GM19025 (cell line): Measurements from ENCODE around the gene ATF6B.
"Not testable (repeated sequence)": the region's sequence is repeated elsewhere in the genome, so short reads cannot be mapped to it uniquely, and the experiment has no call there.

Source experiments
- ATAC-seq: cut with Tn5 transposase; IDR thresholded peaks from one replicate; pipeline ENCODE4 v1.9.1; 2021; ENCODE audit warnings: mild to moderate bottlenecking, low read depth, moderate library complexity; ENCODE audit not compliant: unreplicated experiment

ATF6B gene

DNA sequence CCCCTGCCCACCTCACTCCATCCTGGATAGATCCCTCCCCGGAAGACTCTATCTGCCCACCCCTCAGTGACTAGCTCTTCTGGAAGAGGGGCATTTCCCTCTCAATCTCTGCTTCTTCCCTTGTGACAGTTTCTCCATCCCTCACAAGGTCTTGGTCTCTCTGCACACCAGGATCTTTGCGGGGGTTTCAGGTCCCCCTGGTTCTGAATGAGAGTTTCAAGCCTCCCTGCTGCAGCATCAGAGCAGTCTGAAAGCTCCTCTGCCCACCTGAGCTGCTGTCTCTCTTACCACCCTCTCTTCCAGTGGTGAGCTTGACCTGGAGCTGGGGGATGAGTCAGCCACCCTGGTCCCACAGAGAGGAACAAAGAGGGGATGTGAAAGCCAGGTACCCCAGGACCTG lies 43.3 kb downstream of the ATF6B start:
- no peak for ATAC-seq

DNA sequence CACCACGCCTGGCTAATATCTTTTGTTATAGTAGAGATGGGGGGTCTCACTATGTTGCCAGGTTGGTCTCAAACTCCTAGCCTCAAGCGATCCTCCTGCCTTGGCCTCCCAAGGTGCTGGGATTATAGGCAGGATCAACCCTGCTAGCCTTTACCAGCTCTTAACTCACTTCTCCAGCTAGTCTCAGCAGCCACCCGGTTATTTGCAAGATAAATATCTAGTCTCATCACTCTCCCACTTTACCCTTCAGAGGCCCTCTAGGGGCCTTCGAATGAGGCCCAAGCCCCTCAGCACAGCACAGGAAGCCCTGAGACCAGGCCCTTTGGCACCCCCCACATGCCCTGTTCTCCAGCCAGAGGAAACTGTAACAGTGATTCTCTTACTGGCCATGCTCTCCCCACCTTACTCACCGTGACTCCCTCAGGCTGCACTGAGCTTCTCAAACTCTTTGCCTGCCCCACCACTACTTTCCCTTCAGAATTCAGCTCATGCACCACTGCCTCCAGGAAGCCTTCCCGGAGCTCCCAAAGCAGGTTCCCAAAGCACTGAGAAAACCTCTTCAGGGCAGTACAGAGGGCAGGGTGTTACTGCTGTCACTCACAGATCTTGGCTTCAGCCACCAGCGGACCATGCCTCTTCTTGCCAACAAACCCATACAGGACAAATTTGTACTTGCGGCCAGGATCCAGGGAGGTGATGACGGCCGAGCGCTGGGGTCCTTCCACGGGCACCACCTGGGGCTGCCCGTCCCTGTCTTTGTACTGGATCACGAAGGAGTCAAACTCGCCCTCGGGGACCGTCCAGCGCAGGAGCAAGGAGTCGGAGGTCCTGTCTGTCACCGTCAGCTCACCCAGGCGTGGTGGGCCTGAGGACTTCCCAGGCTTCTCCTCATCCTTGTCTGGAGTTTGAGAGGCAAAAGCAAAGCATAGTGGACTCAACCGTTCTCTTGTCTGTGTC lies 44.0 kb downstream of the ATF6B start:
- ATAC-seq = no peak

DNA sequence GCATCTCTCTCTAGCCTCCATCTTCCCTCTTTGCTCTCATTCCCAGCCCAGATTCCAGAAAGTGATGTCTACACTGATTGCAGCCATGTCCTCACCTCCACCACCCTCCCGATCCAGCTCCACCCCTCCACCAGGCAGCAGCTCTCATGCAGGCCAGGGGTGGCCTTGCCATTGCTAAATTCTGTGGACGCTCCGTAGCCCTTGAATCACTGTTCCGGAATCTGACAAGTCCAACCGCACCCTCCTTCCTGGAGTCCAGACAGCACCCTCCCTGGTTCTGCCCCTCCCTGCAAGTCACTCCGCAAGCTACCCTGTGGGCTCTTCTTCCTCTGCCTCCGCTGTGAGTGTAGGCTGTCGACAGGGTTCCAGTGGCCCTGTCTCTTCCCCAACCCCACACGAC lies 45.1 kb downstream of the ATF6B start:
- no peak for ATAC-seq

DNA sequence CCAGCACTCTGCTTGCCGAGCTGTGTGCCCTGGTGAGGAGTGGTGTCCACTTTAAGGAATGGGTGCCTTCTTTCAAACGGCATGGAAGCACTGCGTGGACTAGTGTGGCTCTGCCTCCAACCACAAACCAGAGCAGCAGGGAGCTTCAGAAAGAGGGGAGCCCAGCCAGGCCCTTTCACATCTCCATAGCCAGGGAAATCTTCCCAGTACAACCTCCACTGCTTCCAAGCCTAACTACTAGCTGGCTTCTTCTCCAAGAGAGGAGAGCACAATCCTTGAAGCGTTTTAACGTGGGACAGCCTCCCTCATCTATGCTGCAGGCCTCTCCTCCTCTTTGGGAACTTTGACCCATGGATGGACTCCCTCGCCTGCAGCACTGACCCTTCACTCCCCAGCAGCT lies 45.6 kb downstream of the ATF6B start:
- ATAC-seq = no peak

DNA sequence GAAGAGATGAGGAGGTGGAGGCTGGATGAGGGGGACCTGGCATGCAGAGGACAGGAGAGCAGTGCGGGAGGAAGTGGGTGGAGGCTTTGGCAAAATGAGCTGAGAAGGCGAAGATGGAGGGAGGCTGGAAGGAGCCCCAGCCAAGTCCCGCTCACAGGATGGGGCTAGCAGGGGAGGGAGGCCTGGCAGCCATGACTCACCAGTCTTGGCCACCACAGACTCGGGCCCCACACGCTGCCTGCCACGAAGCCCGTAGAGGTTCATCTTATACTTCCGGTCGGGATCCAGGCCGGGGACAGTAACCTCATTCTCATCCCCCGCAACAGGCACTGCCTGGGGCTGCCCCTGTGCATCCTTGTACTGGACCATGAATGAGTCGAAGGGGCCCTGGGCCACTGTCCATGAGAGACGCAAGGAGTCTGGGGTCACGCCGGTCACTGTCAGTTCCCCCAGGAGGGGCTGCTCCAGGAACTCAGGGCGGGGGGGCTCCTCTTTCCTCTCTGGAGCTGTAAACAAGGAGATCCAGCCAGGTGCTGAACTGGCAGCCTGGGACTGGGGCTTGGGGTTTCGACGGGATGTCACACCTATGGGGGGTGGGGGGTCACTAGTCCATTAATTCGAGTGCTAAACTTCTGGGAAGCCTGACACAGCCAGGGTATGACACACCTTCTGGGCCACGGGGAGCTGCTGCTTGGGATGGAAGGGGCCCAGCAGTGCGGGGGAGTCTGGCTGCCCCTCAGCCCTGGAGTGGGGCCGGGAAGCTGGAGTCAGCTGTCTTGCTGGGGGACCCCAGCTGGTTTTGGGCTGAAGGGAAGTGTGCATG lies 46.7 kb downstream of the ATF6B start:
- no peak for ATAC-seq

DNA sequence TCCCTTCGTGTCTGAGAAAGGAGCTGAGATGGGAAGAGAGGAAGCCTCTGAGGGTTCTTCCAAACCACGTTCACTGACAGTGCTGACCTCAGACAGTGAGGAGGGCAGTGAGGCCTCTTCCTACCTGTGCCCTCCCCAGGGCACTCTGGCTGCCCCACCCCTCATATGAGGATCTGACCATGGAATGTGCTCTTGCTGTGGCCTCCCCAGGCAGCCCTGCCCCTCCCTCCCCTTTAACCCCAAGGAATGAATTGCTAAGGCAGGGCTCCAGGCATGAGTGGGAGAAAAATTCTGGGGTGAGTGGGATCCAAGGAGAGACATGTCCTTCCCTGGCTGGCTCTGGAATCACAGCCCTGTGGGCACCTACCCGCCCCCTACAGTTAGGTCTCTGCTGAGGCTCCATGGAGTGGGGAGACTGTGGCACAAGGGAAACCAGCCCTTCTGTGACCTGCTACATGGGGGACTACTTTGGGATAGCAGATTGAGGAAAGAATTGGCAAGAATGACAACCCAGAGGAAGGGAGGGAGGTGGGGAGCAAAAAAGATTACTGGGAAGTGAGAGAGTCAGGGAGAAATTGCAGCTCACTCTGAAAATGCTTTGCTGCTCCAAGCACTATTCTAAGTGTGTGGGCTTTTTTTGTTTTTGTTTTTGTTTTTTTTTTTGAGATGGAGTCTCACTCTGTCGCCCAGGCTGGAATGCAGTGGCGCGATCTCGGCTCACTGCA lies 48.3 kb downstream of the ATF6B start:
- no peak for ATAC-seq

DNA sequence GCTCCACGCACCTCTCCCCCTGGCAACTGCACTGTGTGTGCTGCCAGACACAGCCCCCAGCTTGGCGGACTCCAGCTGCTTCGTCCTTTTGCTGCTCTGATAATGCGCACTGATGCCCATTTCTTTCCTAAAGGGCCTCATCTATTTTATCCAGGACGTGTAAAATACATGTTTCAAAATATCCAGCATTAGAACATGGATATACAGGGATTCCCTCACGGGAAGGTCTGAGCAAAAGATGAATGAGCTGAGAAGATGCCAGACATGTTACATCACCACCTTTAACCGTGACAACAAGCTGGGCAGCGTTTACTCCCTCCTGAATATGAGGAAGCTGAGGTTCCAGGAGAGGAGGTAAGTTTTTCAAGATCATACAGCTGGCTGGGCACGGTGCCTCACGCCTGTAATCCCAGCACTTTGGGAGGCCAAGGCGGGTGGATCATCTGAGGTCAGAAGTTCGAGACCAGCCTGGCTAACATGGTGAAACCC lies 51.7 kb downstream of the ATF6B start:
- ATAC-seq = no peak

DNA sequence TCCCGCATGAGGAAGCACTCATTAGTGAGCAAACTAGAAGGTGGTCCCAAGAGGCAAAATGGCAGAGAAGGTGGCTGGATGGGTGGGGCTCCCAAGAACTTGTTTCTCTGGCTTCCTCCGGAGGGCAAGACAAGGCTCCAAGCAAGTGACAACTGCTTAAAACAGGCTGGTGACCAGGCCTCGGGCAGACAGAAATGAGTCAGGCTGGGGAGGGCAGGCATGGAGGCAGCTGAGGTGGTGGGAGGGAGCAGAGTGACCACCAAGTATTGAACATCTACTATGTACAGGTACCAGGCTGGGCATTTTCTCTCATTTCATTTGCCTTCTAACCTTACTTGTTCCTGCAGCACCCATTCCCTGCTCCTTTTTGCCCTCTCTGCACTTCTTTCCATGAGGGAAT lies 52.3 kb downstream of the ATF6B start:
- no peak for ATAC-seq

DNA sequence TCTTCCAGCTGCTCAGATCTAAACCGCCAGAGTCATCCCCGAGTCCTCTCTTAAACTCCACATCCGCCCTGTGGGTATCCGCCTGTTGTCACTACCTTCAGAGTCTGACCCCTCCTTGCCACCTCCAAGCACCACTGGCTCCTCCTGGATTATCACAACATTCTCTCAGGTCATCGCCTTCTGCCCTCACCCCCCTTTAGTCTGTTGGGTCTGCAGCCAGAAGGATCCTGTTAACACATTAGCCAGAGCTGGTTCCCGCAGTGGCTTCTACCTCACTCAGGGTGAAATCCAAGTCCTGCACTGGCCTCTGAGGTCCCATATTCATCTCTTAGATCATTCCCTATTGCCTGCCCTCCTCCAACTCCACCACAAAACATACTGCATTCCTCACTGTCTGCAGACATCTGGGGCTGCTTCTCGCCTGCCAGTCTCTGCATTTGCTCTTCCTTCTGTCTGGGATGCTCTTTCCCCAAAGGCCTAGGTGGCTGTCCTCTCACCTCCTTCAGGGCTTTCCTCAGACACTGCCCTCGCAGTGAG lies 53.0 kb downstream of the ATF6B start:
- no peak for ATAC-seq

DNA sequence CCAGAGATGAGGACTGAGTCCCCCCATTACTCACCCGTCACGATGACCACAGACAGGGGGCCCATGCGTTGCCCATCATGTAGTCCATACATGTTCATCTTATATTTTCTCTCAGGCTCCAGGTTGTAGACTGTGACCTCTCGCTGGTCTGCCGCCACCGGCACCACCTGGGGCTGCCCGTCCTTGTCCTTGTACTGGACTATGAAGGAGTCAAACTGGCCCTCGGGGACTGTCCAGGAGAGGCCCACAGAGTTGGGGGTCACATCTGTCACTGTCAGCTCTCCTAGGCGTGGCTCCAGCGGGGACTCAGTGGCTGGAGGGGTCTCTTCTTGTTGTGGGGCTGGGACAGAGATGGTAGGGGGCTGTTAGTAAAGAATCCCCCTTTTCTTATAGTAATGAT lies 54.4 kb downstream of the ATF6B start:
- ATAC-seq = no peak

DNA sequence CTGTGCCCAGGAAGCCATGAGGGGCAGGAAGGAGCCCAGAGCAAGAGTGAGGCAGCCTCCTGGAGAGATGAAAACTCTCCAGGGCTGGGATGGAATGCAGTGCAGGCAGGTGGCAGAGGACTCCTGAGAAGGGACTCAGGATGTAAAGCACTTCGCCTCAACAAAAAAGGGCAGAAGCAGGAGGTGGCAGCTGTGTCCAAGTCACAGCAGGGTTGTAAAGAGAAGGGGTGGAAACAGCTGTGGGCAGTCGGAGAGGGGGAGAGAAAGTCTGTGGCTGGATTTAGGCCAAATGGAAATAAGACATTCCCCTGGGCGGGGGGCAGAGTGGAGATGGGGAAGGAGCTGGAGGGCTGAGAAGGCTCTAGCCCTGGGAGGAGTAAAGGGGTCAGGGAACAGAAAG lies 54.9 kb downstream of the ATF6B start:
- ATAC-seq = no peak

DNA sequence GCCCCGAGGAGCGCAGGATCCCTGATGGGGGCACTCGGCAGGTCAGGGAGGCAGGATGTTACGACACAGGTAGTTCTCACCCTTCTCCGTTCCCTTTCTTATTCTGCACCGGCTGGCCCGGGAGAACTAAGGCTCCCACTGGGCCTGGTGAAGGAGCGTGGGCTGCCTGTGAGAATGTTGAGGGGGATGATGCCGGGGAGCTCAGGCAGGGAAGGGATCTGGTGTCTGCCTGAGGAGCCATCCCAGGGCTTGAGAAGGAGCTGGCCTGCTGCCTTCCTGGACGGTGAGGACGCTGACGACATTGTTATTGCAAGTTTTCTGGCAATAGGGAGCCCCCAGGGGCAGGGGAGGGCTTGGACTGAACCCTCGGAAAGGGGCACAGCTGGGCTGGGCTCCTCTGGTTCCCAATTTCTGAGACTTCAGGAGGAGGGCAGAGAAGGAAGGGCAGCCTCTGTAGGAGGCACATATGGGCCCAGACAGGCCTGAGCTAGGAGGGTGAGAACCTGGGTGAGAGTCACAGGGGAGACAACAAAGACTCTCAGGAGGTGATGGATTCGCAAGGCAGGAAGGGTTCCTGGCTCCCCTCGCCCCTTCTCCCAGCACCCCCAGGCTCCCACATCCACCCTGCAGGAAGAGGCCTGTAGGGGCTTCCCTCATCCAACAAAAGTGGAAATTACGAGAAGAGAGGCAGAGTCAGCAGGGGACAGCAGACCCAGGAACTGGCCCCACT lies 57.1 kb downstream of the ATF6B start:
- ATAC-seq = no peak

DNA sequence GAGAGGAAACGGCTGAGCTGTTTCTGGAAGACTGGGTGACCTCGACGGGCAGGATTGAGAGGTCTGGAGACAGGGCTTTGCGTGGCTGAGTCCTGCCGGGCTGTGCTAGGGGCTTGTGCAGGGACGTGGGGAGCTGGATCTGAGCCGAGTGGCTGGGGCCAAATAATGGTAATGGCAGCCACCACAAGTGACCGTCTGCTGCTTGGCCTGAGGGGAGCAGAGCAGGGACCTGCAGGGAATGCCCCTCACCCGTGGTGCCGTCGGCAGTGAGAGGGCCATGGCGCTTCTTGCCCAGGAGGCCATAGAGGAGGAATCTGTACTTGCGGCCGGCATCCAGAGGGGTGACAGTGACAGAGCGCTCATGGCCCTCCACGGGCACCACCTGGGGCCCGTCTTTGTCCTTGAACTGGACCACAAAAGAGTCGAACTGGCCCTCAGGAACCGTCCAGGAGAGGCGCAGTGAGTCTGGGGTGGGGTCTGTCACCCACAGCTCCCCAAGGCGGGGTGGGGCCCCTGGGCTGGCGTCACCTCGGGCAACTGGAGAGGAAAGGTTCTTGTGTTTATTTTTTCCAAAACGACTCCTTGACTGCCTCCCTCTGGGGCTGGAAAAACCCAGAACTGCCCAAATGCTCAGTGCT lies 58.0 kb downstream of the ATF6B start:
- no peak for ATAC-seq

DNA sequence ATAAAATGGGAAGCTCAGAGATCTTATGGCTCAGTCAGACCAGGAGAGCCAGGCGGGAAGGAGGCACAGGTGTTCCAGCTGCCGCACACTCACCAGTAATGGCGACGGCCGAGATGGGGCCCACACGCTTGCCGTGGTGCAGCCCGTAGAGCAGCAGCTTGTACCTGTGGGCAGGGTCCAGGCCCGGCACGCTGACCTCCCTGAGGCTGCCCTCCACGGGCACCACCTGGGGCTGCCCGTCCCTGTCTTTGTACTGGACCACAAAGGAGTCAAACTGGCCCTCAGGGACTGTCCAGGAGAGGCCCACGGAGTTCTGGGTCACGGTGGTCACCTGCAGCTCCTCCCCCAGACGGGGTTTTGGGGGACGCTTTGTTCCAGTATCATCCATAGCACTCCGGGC lies 58.6 kb downstream of the ATF6B start:
- ATAC-seq = no peak

DNA sequence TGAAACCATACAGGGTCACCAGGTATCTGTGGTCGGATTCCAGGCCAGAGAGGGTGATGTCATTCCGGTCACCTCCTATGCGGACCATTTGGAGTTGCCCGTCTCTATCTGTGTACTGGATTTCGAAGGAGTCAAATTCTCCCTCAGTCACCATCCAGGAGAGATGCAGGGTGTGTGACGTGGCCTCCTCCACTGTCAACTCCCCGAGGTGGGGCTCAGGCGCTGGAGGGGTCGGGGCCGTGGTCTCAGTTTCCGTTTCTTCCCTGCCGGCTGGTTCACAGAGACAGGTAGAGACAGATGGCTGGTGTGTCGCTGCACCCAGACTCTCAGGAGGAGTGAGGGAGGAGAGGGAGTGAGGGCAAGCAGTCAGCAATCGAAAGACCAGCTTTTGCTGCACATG lies 59.2 kb downstream of the ATF6B start:
- ATAC-seq = no peak

DNA sequence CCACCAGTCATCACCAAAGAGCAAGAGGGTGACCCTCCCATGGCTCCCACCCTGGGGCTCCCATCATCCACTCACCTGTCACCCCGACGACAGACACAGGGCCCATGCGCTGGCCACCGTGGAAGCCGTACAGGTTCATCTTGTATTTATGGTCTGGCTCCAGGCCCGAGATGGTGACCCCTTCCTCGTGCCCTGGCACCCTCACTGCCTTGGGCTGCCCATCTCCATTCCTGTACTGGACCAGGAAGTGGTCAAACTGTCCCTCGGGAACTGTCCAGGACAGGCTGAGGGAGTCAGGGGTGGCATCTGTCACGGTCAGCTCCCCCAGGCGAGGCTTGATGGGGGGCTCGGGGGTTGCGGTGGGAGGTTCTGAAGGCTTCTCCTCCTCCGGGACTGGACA lies 59.7 kb downstream of the ATF6B start:
- ATAC-seq = not testable (repeated sequence)

DNA sequence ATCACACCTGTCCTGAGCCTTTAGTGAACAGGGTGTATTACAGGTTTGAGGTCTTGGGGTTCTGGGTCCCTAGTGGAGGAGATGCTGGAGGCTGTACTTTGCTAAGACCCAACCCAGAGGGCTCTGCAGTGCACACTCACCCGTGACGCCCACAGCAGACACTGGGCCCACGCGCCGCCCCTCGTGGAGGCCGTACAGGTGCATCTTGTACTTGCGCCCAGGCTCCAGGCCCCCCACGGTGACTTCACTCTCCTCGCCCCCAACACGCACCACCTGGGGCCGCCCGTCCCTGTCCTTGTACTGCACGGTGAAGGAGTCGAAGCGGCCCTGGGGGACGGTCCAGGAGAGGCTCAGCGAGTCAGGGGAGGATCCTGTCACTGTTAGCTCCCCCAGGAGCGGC lies 60.5 kb downstream of the ATF6B start:
- ATAC-seq = not testable (repeated sequence)
